ENCODE results near the gene ARHGEF7.

Gene ARHGEF7

DNA sequence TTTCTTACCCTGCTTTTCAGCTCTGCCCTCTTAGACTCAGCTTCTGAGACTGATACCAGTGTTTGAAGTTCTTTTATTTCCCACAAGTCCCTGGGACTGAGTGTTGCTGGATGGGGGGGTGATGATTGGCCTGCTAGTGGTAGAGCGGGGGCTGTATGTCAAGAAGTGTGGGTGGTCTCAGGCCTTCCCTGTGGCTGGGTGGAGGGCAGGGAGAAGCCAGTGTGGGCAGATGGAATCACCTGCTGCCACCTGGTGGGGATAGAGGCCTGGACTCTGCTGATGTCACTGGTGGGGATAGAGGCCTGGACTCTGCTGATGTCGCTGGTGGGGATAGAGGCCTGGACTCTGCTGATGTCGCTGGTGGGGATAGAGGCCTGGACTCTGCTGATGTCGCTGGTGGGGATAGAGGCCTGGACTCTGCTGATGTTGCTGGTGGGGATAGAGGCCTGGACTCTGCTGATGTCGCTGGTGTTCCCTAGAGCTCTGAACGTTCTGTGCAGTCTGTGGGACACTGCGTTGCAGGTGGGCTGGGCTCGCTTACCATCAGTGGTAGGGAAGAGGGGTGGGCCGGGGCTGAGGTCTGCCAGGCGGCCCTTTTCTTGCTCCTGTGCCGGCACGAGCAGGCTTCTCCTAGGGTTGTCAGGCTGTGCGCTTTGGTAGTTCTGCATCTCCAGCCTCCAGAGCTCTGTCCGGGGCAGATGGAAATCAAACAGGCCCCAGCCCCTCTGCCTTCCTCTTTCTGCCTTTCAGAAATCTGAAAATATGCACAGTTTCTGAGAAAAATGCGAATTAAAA is 101.3 kb downstream of the ARHGEF7 start:
- in situ Hi-C loops (cut with MboI; ENCODE audit: low sequenced_read_pairs) = no loop called here

DNA sequence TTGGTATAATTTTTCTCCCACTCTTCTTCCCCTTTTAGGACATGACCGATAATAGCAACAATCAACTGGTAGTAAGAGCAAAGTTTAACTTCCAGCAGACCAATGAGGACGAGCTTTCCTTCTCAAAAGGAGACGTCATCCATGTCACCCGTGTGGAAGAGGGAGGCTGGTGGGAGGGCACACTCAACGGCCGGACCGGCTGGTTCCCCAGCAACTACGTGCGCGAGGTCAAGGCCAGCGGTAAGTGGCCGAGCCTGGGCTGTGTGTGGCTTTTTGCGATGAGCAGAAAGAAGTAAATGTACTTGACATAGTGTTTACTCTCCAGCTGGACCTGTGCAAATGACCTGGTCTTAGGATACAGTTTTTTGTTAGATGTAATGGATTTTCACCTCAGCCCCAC is 102.5 kb downstream of the ARHGEF7 start:
- in situ Hi-C loops (cut with MboI; ENCODE audit: low sequenced_read_pairs) = no loop called here

GRCh38 chr13:111219280-111219679 is 104.2 kb downstream of the ARHGEF7 start:
- in situ Hi-C loops (cut with MboI; ENCODE audit: low sequenced_read_pairs) = no loop called here

- in situ Hi-C loops (cut with MboI; ENCODE audit: low sequenced_read_pairs) = loop anchor here (10.0 kb wide), 1 partner anchor 145 kb away; no protein-coding TSS in a partner anchor
Observed at GRCh38 chr13:111219950-111220349, 104.8 kb downstream of the ARHGEF7 start.

DNA sequence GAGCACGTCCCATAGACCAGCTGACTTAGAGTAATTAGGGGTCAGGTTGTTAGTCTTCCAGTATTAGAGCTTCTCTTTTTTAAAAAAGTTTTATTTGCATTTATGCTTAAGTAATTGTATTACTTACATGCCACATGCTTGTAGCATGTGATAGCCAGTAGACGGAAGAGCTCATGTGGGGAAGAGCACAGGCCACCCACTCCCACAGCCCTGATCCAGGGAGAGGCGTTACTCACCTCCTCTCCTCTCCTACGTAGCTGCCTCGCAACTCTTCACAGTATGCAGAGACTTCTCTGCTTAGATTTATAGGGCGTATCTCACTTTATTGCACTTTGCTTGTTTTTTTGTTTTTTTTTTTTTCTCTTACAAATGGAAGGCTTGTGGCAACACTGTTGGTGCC is 110.1 kb downstream of the ARHGEF7 start:
- in situ Hi-C loops (cut with MboI; ENCODE audit: low sequenced_read_pairs) = loop anchor here (10.0 kb wide), 1 partner anchor 150 kb away; no protein-coding TSS in a partner anchor

DNA sequence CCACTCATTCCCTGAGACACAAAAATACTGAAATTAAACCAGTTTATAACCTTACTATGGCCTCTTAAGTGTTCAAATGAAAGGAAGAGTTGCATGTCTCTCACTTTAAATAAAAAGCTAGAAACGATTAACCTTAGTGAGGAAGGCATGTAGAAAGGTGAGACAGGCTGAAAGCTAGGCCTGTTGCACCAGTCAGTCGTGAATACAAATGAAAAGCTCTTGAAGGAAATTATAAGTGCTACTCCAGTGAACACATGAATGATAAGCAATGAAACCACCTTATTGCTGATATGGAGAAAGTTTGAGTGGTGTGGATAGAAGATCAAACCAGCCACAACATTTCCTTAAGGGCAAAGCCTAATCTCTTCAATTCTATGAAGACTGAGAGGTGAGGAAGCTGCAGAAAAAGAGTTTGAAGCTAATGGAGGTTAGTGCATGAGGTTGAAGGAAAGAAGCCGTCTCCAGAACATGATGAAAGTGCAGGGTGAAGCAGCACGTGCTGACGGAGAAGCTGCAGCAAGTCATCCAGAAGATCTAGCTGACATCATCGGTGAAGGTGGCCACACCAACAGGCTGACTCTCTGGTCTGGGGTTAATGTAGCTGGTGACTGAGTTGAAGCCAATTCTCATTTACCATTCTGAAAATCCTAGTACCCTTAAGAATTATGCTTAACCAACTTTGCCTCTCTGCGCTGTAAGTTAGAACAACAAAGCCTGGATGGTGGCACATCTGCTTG is 110.9 kb downstream of the ARHGEF7 start:
- in situ Hi-C loops (cut with MboI; ENCODE audit: low sequenced_read_pairs) = loop anchor here (10.0 kb wide), 1 partner anchor 151 kb away; no protein-coding TSS in a partner anchor

DNA sequence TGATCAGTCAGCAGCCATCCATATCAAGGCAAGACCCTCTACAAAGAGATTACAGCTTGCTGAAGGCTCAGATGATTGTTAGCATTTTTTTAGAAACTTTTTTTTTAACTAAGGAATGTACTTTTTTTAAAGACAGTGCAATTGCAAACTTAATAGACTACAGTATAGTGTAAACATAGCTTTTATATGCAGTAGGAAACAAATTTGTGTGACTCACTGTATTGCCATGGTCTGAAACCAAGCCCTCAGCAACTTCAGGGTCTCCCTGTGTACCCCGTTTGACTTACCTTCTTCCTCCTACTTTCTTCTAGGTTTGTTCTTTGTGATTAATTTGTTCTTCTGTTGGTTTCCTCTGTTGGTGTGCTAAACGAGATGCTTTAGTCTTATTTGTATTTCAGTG is 112.3 kb downstream of the ARHGEF7 start:
- in situ Hi-C loops (cut with MboI; ENCODE audit: low sequenced_read_pairs) = loop anchor here (10.0 kb wide), 1 partner anchor 153 kb away; no protein-coding TSS in a partner anchor

DNA sequence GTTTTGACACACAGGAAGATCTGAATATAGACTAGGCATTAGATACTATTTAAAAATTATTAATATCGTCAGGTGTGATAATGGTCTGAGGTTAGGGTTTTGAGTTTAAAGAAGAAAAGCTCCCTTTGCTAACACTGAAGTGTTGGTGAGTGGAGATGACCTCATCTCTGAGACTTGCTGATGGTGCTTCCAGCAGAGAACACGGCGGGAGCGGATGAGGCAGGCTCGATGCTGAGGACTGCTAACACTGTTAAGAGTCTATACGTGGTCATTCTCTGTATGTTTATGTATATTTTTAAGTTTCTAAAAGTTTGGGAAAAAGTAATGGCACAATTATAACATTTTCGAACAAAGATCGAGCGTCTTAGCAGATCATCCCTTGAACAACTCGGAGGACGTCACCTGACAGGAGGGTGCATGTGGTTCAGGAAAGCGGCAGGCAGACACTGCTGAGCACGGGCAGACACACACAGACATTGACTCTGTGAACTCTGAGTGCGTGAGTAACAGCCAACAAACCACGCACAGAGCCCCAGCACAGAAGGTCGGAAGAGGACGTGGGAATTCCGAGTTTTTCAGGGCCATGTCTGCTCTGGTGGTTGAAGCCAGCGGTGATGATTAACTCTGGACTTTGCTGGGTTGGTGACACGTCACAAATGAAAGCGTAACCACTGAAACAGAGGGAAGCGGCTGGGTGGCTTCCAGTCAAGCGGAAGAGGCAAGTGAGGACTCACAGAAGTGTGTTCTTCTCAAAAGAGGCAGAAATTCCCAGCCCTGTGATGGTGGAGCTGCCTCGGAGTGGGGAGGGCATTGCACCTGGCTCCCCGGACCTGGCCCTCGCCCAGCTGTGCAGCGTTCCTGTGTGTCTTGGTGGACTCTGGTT is 113.4 kb downstream of the ARHGEF7 start:
- in situ Hi-C loops (cut with MboI; ENCODE audit: low sequenced_read_pairs) = loop anchor here (10.0 kb wide), 1 partner anchor 154 kb away; no protein-coding TSS in a partner anchor

GRCh38 chr13:111230385-111230930 is 115.3 kb downstream of the ARHGEF7 start:
- in situ Hi-C loops (cut with MboI; ENCODE audit: low sequenced_read_pairs) = no loop called here

- in situ Hi-C loops (cut with MboI; ENCODE audit: low sequenced_read_pairs) = no loop called here
Observed at GRCh38 chr13:111232191-111232590, 117.1 kb downstream of the ARHGEF7 start.

- in situ Hi-C loops (cut with MboI; ENCODE audit: low sequenced_read_pairs) = no loop called here
Observed at GRCh38 chr13:111233080-111233479, 118.0 kb downstream of the ARHGEF7 start.

DNA sequence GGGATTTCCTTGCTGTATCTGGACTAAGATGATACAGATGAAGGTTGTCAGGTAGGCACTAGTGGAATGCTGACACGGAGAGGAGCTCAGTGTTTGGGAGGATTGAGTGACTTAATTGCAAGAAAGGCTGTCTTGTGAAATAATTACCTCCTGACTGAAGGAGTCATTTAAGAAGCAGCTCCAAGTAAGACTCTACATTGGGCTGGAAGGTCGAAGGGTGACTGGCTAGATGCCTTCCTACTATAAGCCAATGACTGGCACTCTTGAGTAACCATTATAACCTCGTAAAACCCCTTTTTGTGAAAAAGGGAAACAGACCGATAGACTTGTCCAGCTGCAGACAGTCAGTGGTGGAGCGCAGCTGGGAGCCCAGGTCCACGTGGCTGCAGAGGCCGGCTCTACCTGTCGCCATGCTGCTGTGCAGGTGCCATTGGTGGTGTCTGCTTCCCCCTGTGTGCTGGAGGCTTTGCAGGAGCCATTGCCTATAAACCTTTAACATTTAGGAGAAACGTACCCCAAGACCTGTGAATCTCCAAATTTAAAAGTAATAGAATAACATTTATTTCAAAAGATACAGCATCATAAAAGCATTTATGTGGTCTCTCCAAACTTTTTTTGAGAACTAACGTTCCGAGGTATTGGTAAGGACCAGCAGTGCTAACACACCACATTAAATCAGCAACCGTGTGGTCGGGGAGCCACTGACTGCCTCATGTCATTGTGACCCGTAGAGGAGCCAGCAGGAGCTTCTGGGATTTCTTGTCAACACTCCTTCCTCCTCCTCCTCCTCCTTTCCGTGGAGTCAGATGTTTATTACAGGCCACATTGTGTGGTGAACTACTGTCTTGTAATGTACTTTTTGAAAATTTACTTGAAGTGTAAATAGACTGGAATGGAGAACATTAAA is 124.9 kb downstream of the ARHGEF7 start:
- in situ Hi-C loops (cut with MboI; ENCODE audit: low sequenced_read_pairs) = no loop called here

DNA sequence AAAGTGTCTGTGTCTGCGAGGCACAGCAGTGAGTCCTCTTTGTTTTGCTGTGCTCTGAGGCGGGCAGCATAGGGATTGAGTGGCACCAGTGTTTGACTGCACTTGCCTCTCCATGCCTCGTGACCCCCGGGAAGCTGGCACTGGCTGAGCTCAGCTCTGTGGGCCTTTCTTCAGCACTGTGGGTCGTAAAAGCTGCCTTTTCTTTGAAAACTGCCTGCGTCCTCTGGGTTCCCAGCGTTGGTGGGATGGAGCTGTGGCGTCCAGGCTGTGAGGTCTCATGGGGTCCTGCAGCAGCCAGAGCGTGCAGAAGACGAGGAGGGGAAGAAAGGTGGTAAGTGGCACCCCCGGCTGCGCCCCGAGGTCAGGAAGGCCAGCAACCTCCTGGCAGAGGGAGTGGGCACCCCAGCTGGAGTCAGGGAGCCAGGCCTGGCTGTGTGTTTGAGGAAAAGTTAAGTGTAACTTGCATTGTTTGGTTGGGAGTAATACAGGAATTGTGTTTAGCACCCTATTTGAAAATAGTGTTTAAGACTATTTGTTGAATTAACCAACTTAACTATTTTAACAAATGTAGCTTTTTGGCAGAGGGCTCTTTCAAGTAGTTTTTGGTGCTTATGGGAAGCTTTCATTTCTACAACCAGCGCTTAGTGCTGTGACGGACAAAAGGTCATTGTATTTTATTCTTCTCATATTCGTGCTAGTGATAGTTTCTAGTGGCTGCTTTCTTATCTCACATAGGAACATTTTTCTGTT is 126.1 kb downstream of the ARHGEF7 start:
- in situ Hi-C loops (cut with MboI; ENCODE audit: low sequenced_read_pairs) = no loop called here

DNA sequence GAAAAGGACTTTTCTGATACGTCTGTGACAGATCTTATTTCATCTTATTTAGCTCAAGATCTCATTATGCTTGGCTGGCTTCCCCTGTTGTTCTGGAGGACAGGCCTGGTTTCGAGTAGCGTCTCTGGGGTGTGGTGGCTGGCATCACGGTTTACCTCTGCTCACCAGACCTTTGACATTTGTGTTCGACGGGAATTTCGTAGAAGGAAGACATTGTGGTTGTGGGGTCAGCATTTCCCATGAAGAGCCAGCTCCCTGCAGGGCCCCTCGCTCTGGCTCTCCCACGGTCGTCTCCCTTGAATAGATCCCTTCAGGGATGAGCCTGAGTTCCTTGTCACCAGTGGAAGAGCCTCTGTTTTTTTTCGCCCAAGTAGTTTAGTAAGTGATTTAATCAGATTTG is 126.8 kb downstream of the ARHGEF7 start:
- in situ Hi-C loops (cut with MboI; ENCODE audit: low sequenced_read_pairs) = no loop called here

- in situ Hi-C loops (cut with MboI; ENCODE audit: low sequenced_read_pairs) = no loop called here
Observed at GRCh38 chr13:111242585-111242984, 127.5 kb downstream of the ARHGEF7 start.

GRCh38 chr13:111243981-111244380 is 128.9 kb downstream of the ARHGEF7 start:
- in situ Hi-C loops (cut with MboI; ENCODE audit: low sequenced_read_pairs) = no loop called here

- in situ Hi-C loops (cut with MboI; ENCODE audit: low sequenced_read_pairs) = no loop called here
Observed at GRCh38 chr13:111245576-111246384, 130.7 kb downstream of the ARHGEF7 start.

GRCh38 chr13:111247552-111247951 is 132.4 kb downstream of the ARHGEF7 start:
- in situ Hi-C loops (cut with MboI; ENCODE audit: low sequenced_read_pairs) = no loop called here
